Measurements from ENCODE around the gene RTL9.
"Not testable (repeated sequence)": the region's sequence is repeated elsewhere in the genome, so short reads cannot be mapped to it uniquely, and the experiment has no call there.

RTL9 gene

GRCh38 chrX:110322603-110323002 lies 36.0 kb upstream of the RTL9 start:
- no peak overlapping the region for H3K9ac ChIP-seq (ENCODE audit: low read depth, low read length)
- TF ChIP-seq EZH2 (IDR thresholded peaks at IDR 0.05; ENCODE audit: borderline replicate concordance, low read depth, low read length, severe bottlenecking), result no peak
- H3K79me2 ChIP-seq (ENCODE audit: insufficient read depth, low read length), result no peaks in the 10 kb centered on the region
- DNase-seq, result no peak
- H3K4me3 ChIP-seq (ENCODE audit: low read depth in 1 of 2, low read length in 2 of 2), result no peak overlapping the region
- H3K4me1 ChIP-seq (ENCODE audit: insufficient read depth, low read length), result peaks cover 7% of the 10 kb centered on the region
- H3K4me2 ChIP-seq (ENCODE audit: insufficient read depth, low read length), result no peak overlapping the region
- H3K27ac ChIP-seq (ENCODE audit: low read length), result no peak overlapping the region
- H3K36me3 ChIP-seq (ENCODE audit: insufficient read depth, low read length), result no peaks in the 10 kb centered on the region
- no peaks in the 10 kb centered on the region for H4K20me1 ChIP-seq (ENCODE audit: insufficient read depth, low read length)
- ATAC-seq (ENCODE audit: insufficient read depth, low read depth), result no peak
- no peaks in the 10 kb centered on the region for H3K9me3 ChIP-seq (ENCODE audit: insufficient read depth, low read length, severe bottlenecking)
- H3K27me3 ChIP-seq (ENCODE audit: insufficient read depth, low read length, poor library complexity), result no peaks in the 10 kb centered on the region
- no peak overlapping the region for H2AFZ ChIP-seq (ENCODE audit: low read depth, low read length)

DNA sequence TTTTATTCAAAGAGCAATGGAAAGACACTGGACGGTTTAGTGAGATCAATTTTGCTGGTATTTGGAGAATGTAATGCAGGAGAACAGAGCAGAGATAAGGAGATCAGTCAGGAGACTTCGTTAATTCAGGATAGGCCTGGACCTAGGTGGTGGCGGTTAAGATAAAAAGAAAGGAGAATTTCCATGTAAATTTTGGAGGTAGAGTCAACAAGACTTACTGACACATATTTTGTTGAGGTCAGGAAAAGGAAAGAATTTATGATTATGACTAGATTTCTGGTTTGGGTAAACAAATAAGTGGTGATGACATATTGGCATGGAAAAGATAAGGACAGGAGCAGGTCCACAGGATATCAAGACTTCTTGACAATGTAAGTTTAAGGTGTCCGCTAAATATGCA lies 31.9 kb upstream of the RTL9 start:
- Histone ChIP-seq H3K79me2 (ENCODE audit: insufficient read depth, low read length) (no peaks in the 10 kb centered on the region), H3K4me1 (ENCODE audit: insufficient read depth, low read length) (no peaks in the 10 kb centered on the region), H3K9me3 (ENCODE audit: insufficient read depth, low read length, severe bottlenecking) (no peaks in the 10 kb centered on the region), H3K4me3 (ENCODE audit: low read depth in 1 of 2, low read length in 2 of 2) (no peak overlapping the region), H4K20me1 (ENCODE audit: insufficient read depth, low read length) (no peaks in the 10 kb centered on the region), H3K36me3 (ENCODE audit: insufficient read depth, low read length) (no peaks in the 10 kb centered on the region), H2AFZ (ENCODE audit: low read depth, low read length) (no peak overlapping the region), H3K9ac (ENCODE audit: low read depth, low read length) (no peak overlapping the region), H3K4me2 (ENCODE audit: insufficient read depth, low read length) (no peak overlapping the region), H3K27ac (ENCODE audit: low read length) (no peak overlapping the region), H3K27me3 (ENCODE audit: insufficient read depth, low read length, poor library complexity) (no peaks in the 10 kb centered on the region)
- TF ChIP-seq, protein P1, sequence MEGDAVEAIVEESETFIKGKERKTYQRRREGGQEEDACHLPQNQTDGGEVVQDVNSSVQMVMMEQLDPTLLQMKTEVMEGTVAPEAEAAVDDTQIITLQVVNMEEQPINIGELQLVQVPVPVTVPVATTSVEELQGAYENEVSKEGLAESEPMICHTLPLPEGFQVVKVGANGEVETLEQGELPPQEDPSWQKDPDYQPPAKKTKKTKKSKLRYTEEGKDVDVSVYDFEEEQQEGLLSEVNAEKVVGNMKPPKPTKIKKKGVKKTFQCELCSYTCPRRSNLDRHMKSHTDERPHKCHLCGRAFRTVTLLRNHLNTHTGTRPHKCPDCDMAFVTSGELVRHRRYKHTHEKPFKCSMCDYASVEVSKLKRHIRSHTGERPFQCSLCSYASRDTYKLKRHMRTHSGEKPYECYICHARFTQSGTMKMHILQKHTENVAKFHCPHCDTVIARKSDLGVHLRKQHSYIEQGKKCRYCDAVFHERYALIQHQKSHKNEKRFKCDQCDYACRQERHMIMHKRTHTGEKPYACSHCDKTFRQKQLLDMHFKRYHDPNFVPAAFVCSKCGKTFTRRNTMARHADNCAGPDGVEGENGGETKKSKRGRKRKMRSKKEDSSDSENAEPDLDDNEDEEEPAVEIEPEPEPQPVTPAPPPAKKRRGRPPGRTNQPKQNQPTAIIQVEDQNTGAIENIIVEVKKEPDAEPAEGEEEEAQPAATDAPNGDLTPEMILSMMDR (IDR thresholded peaks at IDR 0.05; ENCODE audit: borderline replicate concordance, extremely low read depth, low read length, poor library complexity, severe bottlenecking), result no peak
- TF ChIP-seq EZH2 (IDR thresholded peaks at IDR 0.05; ENCODE audit: borderline replicate concordance, low read depth, low read length, severe bottlenecking), result no peak
- DNase-seq (no peak), ATAC-seq (ENCODE audit: insufficient read depth, low read depth) (no peak)

DNA sequence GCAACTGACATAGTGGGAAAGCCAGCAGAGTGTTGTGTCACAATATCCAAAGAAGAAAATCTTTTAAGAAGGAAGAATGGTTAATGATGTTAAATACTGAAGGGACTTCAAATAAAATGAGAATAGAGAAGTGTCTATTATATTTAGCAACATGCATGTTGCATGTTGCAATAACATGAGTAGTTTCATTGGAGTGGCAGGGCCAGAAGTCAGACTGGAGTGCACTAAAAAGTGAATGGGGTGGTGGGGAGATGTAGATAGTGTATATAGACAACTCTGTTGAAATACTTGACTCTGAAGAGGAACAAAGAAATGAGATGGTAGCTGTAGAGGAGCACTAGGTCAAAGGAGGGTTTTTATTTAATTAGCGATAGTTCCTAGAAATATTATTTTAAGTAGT lies 31.3 kb upstream of the RTL9 start:
- Histone ChIP-seq H3K36me3 (ENCODE audit: insufficient read depth, low read length) (no peaks in the 10 kb centered on the region), H3K4me1 (ENCODE audit: insufficient read depth, low read length) (no peaks in the 10 kb centered on the region), H3K4me3 (ENCODE audit: low read depth in 1 of 2, low read length in 2 of 2) (no peak overlapping the region), H3K27ac (ENCODE audit: low read length) (no peak overlapping the region), H2AFZ (ENCODE audit: low read depth, low read length) (no peak overlapping the region), H3K9ac (ENCODE audit: low read depth, low read length) (no peak overlapping the region), H3K4me2 (ENCODE audit: insufficient read depth, low read length) (no peak overlapping the region), H3K9me3 (ENCODE audit: insufficient read depth, low read length, severe bottlenecking) (no peaks in the 10 kb centered on the region), H4K20me1 (ENCODE audit: insufficient read depth, low read length) (no peaks in the 10 kb centered on the region), H3K27me3 (ENCODE audit: insufficient read depth, low read length, poor library complexity) (no peaks in the 10 kb centered on the region), H3K79me2 (ENCODE audit: insufficient read depth, low read length) (no peaks in the 10 kb centered on the region)
- ATAC-seq (ENCODE audit: insufficient read depth, low read depth), result no peak
- TF ChIP-seq, protein P1 (IDR thresholded peaks at IDR 0.05; ENCODE audit: borderline replicate concordance, extremely low read depth, low read length, poor library complexity, severe bottlenecking), result no peak
- TF ChIP-seq EZH2 (IDR thresholded peaks at IDR 0.05; ENCODE audit: borderline replicate concordance, low read depth, low read length, severe bottlenecking), result no peak
- DNase-seq, result no peak

DNA sequence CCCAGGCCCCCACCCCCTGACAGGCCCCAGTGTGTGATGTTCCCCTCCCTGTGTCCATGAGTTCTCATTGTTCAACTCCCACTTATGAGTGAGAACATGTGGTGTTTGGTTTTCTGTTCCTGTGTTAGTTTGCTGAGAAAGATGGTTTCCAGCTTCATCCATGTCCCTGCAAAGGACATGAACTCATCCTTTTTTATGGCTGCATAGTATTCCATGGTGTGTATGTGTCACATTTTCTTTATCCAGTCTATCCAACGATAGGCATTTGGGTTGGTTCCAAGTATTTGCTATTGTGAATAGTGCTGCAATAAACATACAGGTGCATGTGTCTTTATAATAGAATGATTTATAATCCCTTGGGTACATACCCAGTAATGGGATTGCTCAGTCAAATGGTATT lies 30.0 kb upstream of the RTL9 start:
- H2AFZ ChIP-seq (ENCODE audit: low read depth, low read length); H3K79me2 ChIP-seq (ENCODE audit: insufficient read depth, low read length); ATAC-seq (ENCODE audit: insufficient read depth, low read depth); DNase-seq; H3K4me1 ChIP-seq (ENCODE audit: insufficient read depth, low read length); H3K9ac ChIP-seq (ENCODE audit: low read depth, low read length); H3K27ac ChIP-seq (ENCODE audit: low read length); H3K4me3 ChIP-seq (ENCODE audit: low read depth in 1 of 2, low read length in 2 of 2); H3K27me3 ChIP-seq (ENCODE audit: insufficient read depth, low read length, poor library complexity); H3K4me2 ChIP-seq (ENCODE audit: insufficient read depth, low read length); H3K36me3 ChIP-seq (ENCODE audit: insufficient read depth, low read length); H4K20me1 ChIP-seq (ENCODE audit: insufficient read depth, low read length); H3K9me3 ChIP-seq (ENCODE audit: insufficient read depth, low read length, severe bottlenecking): not testable (repeated sequence)

Measured in DND-41 (cell line).